CD4-positive, alpha-beta T cell (primary cell): ENCODE results near the gene GOLGA6L9. TPM values are rescaled to one million over a fixed set of nuclear protein-coding genes. Genes with fewer than 3 reads are reported as not detected.
"Not testable (repeated sequence)": the region's sequence is repeated elsewhere in the genome, so short reads cannot be mapped to it uniquely, and the experiment has no call there.

Experiments
- ATAC-seq: fragments of 200-7000 bp; cut with Tn5 transposase; one replicate; pipeline ENCODE4 v1.10.0; 2022; ENCODE audit warnings: mild to moderate bottlenecking; ENCODE audit not compliant: poor library complexity
- CTCF ChIA-PET: fragments of 350-600 bp; sonication (Branson Sonifier 250); formaldehyde crosslinking; loops from one replicate; lab custom pipeline; 2021; ENCODE audit warnings: antibody characterized with exemption, inconsistent platforms; lab: Charles Lee
- POLR2A ChIA-PET: fragments of 350-600 bp; sonication (Branson Sonifier 250); formaldehyde crosslinking; loops from one replicate; lab custom pipeline; 2021; ENCODE audit warnings: antibody characterized with exemption, inconsistent platforms; lab: Charles Lee
- DNase-seq, 14 experiments: peaks; one replicate each; pipeline ENCODE4 v3.0.0-alpha.2; 2013 to 2020; ENCODE audit warnings: mixed read lengths in 2 of 14
- H3K27ac ChIP-seq, 2 donors: one replicate each; pipeline versions ENCODE4 v1.5.1 to v1.7.0; 2013; ENCODE audit warnings: low read length in 2 of 2, low read depth in 1 of 2, mild to moderate bottlenecking in 1 of 2
- H3K27me3 ChIP-seq, 2 experiments: 1 replicate in 1 of 2; 2 replicates in 1 of 2; pipeline versions ENCODE4 v1.6.1 to v1.7.0; 2013; ENCODE audit warnings: low read length in 2 of 2, control low read depth in 1 of 2, mild to moderate bottlenecking in 1 of 2, moderate library complexity in 1 of 2; ENCODE audit not compliant: insufficient read depth in 2 of 2, control insufficient read depth in 1 of 2
- H3K36me3 ChIP-seq: one replicate; pipeline ENCODE4 v1.6.1; 2013; ENCODE audit warnings: low read length, control low read depth; ENCODE audit not compliant: insufficient read depth
- H3K4me1 ChIP-seq: one replicate; pipeline ENCODE4 v1.6.1; 2013; ENCODE audit warnings: low read length, control low read depth; ENCODE audit not compliant: insufficient read depth
- H3K4me3 ChIP-seq: one replicate; pipeline ENCODE4 v1.5.1; 2013; ENCODE audit warnings: mild to moderate bottlenecking, low read length, moderate library complexity
- H3K9me3 ChIP-seq, 2 experiments: 1 replicate in 1 of 2; 2 replicates in 1 of 2; pipeline versions ENCODE4 v1.6.1 to v1.7.0; 2013; ENCODE audit warnings: low read length in 2 of 2, mild to moderate bottlenecking in 2 of 2, control low read depth in 1 of 2, moderate library complexity in 1 of 2; ENCODE audit not compliant: control insufficient read depth in 1 of 2, insufficient read depth in 1 of 2
- H3K27ac Mint-ChIP-seq: one replicate; pipeline ENCODE4 v1.8.0; 2020; ENCODE audit warnings: mixed read lengths
- H3K27me3 Mint-ChIP-seq: one replicate; pipeline ENCODE4 v1.8.0; 2021; ENCODE audit warnings: mixed read lengths
- H3K36me3 Mint-ChIP-seq: one replicate; pipeline ENCODE4 v1.8.0; 2021; ENCODE audit warnings: low read depth, mixed read lengths
- H3K4me1 Mint-ChIP-seq: one replicate; pipeline ENCODE4 v1.8.0; 2021; ENCODE audit warnings: low read depth, mixed read lengths
- H3K4me3 Mint-ChIP-seq: one replicate; pipeline ENCODE4 v1.8.0; 2020; ENCODE audit warnings: mild to moderate bottlenecking, mixed read lengths
- H3K9me3 Mint-ChIP-seq: one replicate; pipeline ENCODE4 v1.8.0; 2020; ENCODE audit warnings: mixed read lengths
- intact Hi-C, 2 experiments: fragments of 100-400 bp; cut with DNase I in 1 of 2; cut with micrococcal nuclease in 1 of 2; formaldehyde crosslinking; loops; one replicate each; pipeline versions ENCODE4 v1.15.1 to v1.9.0; 2023 to 2025; cut with DNase I, micrococcal nuclease
- total RNA-seq, 174 experiments: library from RNA in 2 of 174; stranded (reverse) in 2 of 174; gene quantifications; one replicate each; pipeline ENCODE4 v1.2.3 and lab custom pipeline; 2021 to 2026

GOLGA6L9 gene
- total RNA-seq, 2 experiments from 2014 or later = 2.0 to 2.7 TPM

DNA sequence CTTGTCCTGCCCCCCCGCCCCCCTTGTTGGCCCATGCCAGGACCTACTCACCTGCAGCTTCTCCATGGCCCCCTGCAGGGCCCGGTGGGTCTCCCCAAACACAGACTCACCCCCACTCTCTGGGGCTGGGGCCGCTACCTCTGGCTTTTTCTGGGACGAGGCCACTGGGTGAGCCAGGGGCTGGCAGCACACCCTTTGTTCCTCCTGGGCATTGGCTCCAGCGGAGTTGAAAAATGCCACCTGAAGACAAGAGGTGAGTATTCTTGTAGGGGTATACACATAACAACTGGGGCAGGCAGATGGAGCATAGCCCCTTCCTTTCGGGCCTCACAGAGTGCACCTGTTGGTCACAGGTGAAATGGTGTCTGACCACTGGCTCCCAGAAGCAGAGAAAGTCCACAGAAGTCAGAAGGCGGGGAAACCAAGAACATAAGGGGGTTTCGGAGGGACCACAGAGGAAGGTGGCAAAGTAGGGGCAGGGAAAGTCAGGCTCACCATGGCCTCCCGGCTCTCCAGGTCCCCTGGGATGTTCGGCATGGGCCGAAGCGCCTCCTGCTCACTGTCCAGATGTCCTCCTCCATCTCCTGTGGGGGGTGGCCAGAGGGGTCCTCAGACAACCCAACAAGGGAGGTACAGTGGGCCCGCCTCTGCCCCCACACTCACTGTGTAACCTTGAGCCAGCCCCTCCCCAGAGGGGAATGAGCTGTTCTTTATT is 47.9 kb downstream of the GOLGA6L9 start:
- POLR2A ChIA-PET, H3K9me3 ChIP-seq, H3K4me3 Mint-ChIP-seq, H3K36me3 Mint-ChIP-seq, H3K36me3 ChIP-seq, H3K27ac ChIP-seq, H3K9me3 Mint-ChIP-seq, ATAC-seq, DNase-seq, CTCF ChIA-PET, H3K4me1 Mint-ChIP-seq, H3K27me3 Mint-ChIP-seq, H3K4me3 ChIP-seq, intact Hi-C loops, H3K27me3 ChIP-seq, H3K27ac Mint-ChIP-seq, H3K4me1 ChIP-seq: not testable (repeated sequence)

Other genes starting within 250 kb of the GOLGA6L9 start
- gene EFL1, start 167.1 kb upstream of the GOLGA6L9 start, total RNA-seq = 1 to 10 TPM; 7.1 to 7.8 TPM
- 10 to 100 TPM; 11.1 to 14.9 TPM for gene SAXO2, start 167.0 kb upstream of the GOLGA6L9 start, total RNA-seq
- 1 to 10 TPM in 1 of 2 experiments, under 1 TPM in 1; 0.93 to 1.1 TPM for gene GOLGA6L10, start 80.3 kb upstream of the GOLGA6L9 start, total RNA-seq
- gene RPS17, start 110.6 kb downstream of the GOLGA6L9 start, total RNA-seq = 1,000 to 10,000 TPM; 3,141 to 3,180 TPM
- under 1 TPM; 0.19 to 0.61 TPM for gene CPEB1, start 217.5 kb downstream of the GOLGA6L9 start, total RNA-seq